GM19372 (cell line): ENCODE results near the gene PGLYRP1.

Experiments used
- ATAC-seq: cut with Tn5 transposase; IDR thresholded peaks from one replicate; pipeline ENCODE4 v1.9.1; 2021; ENCODE audit warnings: mild to moderate bottlenecking, low read depth, moderate library complexity; ENCODE audit not compliant: unreplicated experiment

PGLYRP1 gene

GRCh38 chr19:46033401-46033800 lies 10.5 kb upstream of the PGLYRP1 start:
- ATAC-seq = no peak

DNA sequence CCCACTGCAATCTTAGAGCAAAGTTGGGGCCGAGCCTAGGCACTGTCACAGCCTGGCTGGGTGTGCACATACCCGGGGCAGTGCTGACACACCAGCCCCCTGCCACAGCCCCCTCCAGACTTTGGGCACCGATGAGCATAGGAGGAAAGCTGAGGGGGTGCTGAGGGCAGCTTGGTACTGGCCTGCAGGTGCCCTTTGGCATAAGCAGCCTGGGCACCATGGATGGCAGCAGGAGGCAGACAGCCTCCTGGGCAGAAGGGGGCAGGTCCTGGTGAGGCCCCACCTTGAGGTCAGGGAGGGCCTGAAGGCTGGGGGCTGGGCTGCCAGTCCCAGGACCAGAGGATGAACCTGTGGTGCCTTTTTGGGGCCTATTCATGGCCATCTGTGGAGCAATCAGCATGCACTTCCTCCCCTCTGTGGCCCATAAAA lies 9.8 kb upstream of the PGLYRP1 start:
- ATAC-seq = no peak

DNA sequence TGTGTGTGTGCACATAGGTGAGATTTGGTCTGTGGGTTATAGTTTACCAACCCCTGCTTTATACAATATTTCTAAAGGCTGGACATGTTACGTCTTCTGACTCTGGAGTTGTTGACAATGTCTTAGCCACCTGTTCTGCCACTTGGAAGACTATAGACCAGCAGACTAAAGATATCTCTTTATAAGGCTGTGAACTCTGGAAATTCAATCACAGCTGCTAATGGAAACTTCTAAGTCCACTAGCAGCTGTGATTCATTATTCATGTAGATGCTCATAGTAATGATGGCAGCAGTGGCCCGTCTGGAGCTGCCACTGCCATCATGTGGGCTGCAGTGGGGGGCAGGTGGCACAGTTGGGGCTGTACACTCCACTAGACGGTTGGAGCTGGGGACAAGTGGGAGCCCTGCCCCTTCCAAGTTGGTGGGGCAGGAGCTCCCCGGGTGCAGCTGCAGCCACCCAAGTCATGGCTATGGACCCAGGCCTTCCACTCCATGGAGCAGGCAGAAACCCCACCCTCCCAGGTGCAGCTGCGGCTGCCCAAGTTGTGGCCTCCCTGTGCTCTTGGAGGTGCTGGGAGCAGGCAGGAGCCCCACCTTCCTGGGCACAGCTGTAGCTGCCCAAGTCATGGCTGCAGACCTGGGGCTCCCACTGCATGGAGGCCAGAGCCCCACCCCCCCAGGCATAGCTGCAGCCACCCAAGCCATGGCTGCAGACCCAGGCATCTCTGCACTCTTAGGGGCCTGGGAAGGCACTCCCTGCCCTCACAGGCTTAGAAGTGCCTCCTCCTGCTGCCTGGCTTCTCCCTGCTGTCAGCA lies 9.1 kb upstream of the PGLYRP1 start:
- no peak for ATAC-seq

DNA sequence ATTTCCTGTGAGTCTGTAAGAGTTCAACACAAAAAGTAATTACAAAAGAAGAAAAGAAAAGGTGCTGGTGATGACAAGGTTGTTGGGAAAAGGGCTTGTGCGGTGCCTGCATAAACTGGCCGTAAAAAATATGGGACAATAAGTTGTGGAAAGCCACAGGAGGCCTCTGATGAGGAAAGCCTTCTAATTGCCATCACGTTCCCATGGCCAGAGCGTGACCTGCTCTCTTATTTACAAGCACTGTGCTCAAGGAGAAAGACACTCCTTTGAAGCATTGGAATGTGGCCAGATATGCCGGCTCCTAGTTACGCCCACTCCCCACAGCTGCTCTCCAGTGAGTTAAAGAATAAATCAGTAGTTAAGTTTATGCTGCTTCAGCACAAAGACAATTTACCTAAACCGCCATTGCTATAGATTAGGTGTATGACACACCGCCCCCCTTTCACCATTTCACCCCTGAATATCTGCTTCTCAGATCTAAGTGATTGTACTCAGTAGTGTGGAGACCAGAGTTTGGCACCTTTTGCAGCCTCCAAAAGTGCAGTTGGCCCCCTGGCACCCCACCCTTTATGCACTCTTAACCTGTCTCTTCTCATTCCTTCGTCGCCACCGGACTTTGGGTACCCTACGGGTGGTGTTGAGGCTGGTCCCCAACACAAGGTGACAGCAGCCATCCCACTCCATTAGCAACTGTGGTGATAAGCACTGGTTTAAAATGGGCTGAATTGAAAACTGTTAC lies 8.1 kb upstream of the PGLYRP1 start:
- ATAC-seq = no peak

- ATAC-seq = no peak
Measured at GRCh38 chr19:46025835-46026234, 3.0 kb upstream of the PGLYRP1 start.

DNA sequence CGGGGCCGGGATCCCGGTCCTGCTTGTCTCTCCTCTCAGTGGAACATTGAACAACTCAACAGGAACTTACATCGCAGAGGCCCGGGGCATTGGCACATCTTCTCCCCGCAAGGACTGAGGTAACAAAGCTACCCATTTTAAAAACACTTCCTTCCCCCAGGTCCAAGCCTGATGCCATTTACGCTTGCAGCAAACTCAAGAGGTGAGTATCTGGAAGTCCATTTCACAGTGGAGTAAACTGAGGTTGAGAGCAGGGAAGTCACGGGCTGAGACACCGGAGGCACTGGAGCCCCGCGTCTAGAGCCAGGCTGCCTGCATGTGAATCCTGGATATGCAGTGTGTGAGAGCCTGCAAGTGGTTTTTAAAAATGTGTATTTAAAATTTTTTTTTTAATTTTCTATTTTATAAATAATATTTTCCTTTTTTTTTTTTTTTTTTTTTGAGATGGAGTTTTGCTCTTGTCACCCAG lies 492 bp upstream of the PGLYRP1 start:
- no peak for ATAC-seq

- ATAC-seq = no peak
Measured at GRCh38 chr19:46022061-46022430, 807 bp downstream of the PGLYRP1 start.

GRCh38 chr19:46021531-46022041 lies 1.3 kb downstream of the PGLYRP1 start:
- no peak for ATAC-seq

DNA sequence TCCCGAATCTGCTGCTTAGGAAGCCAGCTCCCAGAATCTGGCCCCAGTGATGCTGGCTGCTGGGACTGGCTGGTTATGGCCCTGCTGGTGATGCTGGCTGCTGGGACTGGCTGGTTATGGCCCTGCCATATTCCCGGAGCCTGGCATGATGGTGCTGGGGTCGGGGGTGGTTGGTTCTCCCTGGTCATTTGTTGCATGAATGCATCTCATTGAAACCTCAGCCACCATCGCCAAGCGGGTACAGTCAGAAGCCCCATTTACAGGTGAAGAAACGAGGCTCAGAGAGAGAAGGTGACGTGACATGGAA lies 2.1 kb downstream of the PGLYRP1 start:
- ATAC-seq = no peak

DNA sequence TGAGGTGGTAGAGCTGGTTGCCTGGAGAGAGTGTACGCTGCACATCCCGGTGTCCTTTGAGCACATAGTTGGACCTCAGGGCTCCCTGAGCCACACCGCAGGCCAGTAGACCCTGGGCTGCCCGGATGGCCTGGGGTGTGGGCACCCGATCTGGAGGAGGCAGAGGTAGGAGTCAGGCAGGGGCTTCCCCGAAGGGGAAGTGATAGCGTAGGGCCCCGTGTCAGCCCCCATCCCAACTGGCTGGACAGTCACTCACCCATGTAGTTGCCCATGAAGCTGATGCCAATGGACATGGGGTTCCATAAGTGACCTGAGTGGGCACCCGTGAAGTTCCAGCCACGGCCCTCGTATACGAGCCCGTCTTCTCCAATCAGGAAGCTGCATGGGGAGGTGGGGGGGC lies 3.6 kb downstream of the PGLYRP1 start:
- ATAC-seq = no peak

GRCh38 chr19:46018729-46019251 lies 4.1 kb downstream of the PGLYRP1 start:
- ATAC-seq = no peak

DNA sequence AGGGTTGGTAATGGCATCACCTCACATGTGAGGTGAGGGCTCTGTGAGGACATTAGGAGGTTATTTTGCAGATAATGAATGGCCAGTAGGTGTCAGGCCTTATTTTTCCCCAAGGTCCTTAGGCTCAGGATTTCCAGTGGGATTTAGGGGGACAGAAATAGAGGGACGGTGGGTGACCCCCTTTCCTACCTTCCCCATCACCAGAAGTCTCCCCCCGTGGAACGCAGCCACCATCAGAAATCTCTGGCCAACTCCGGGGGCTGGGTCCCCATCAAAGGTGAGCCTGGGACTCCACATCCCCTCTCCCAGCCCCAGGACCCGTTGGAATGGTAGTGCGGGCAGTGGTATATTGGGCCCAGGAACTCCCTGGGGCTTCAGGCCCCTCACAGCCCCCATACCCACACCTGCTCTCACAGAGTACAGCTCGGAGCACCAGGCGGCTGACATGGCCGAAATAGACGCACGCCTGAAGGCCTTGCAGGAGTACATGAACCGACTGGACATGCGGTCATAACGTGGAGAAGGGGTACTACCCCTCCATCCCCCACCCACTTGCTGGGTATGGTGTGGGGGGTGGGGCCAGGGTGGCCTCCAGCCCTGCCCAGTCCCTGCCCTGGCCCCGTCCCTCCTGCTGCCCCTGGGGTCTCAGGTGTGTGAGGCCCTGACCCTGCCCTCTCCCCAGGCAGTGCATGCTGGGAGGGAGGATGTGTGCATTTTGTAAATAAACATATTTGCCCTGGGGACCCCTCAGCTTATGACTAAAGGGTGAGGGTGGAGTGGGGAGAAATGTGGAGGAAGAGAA lies 4.8 kb downstream of the PGLYRP1 start:
- ATAC-seq = no peak

DNA sequence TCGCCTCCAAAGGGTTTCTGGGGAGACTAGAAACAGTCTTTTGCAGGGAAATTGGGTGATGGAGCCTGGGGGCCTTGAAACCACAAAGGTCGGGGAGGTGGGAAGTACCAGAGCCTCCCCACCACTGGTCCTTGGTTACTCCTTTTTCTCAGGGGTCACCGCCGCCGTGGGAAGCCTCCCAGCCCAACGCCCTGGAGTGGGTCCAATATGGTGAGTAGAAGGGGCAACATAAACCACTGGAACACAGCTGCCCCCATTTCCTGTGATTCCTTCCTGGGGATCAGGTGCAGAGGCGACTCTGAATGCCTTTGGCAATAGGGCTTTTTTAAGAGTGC lies 5.8 kb downstream of the PGLYRP1 start:
- no peak for ATAC-seq

DNA sequence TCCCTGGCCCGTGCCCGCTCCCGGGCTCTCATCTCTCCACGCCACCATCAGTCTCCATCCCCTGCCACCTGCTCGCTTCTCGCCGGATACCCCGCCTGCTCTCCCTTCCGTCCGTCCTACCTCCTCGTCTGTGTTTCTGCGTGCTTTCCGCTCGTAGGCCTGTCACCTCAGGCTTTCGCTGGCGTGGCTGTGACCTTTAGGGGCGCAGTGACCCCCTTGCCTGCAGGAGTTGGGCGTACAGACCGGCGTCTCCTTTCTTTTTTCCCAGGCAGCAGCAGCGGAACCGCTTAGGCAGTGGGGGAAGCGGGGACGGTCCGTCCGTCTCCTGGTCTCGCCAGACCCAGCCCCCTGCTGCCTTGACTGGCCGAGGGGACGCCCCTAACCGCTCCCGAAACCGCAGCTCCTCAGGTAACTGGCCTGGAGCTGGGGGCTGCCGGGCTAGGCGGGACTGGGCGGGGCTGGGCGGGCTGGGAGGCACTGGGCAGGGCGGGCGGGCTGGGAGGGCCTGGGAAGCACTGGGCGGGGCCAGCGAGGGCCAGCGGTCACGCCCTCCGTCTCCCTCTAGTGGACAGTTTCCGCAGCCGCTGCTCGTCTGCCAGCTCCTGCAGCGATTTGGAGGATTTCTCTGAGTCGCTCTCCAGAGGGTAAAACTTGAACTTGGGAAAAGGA lies 6.3 kb downstream of the PGLYRP1 start:
- ATAC-seq = no peak

- no peak for ATAC-seq
Measured at GRCh38 chr19:46015687-46016425, 7.0 kb downstream of the PGLYRP1 start.

- ATAC-seq = no peak
Measured at GRCh38 chr19:46014941-46015686, 7.7 kb downstream of the PGLYRP1 start.

- ATAC-seq = no peak
Measured at GRCh38 chr19:46014534-46014933, 8.3 kb downstream of the PGLYRP1 start.

- no peak for ATAC-seq
Measured at GRCh38 chr19:46009530-46010510, 13.0 kb downstream of the PGLYRP1 start.
